ENCODE data around the gene CDK4.

DNA sequence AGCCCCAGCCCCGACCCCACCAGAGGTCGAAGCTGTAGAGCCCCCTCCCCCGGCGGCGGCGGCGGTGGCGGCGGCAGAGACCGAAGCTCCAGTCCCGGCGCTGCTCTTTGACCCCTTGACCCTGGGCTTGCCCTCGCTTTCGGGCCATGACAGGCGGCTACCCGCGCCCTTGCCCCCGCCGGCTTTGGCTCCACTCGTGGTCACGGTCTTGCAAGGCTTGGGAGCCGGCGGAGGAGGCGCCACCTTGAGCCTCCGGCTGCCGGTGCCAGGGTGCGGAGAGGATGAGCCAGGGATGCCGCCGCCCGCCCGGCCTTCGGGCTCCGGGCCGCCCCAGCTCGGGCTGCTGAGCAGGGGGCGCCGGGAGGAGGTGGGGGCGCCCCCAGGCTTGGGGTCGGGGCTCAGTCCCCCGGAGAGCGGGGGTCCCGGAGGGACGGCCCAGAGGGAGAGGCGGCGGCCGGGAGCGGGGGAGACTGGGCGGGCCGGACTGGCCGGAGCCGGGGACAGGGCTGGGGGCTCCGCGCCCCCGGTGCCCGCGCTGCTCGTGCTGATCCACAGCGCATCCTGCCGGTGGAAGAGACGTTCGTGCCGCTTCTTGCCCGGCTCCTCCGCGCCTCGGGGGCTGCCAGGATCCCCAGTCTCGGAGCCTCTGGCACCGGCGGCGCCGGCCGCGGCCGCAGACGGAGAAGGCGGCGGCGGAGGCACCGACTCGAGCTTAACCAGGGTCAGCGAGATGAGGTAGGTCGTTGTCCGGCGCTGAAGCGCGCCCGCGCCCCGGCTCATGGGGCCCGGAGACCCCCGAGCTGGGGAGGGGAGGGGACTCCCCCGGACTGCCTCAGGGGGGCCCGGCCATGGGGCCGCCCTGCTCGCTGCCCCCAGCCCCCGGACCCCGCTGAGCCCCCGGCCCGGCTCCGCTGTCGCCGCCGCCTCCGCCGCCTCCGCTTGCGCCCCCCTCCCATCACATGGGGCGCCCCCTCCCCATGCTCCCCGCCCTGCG is 14.3 kb downstream of the CDK4 start:
- TF ChIP-seq, protein P1, sequence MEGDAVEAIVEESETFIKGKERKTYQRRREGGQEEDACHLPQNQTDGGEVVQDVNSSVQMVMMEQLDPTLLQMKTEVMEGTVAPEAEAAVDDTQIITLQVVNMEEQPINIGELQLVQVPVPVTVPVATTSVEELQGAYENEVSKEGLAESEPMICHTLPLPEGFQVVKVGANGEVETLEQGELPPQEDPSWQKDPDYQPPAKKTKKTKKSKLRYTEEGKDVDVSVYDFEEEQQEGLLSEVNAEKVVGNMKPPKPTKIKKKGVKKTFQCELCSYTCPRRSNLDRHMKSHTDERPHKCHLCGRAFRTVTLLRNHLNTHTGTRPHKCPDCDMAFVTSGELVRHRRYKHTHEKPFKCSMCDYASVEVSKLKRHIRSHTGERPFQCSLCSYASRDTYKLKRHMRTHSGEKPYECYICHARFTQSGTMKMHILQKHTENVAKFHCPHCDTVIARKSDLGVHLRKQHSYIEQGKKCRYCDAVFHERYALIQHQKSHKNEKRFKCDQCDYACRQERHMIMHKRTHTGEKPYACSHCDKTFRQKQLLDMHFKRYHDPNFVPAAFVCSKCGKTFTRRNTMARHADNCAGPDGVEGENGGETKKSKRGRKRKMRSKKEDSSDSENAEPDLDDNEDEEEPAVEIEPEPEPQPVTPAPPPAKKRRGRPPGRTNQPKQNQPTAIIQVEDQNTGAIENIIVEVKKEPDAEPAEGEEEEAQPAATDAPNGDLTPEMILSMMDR (IDR thresholded peaks at IDR 0.05 in 8 of 11, conservative IDR thresholded peaks at IDR 0.05 in 3 of 11): peak in 2 of 11 experiments; percentile 21 to 28
- no peak for TF ChIP-seq POLR2A (IDR thresholded peaks at IDR 0.05)

All from spleen (tissue), 7 donors.